Middle frontal gyrus (tissue), 1 donor: ENCODE results near the gene DTWD1.
A peak's percentile ranks its signal among the peaks of the same experiment; 100 is the strongest.
"Not testable (repeated sequence)": the region's sequence is repeated elsewhere in the genome, so short reads cannot be mapped to it uniquely, and the experiment has no call there.

Experiments used
- DNase-seq: peaks from one replicate; pipeline ENCODE4 v3.0.0-alpha.2; 2015; ENCODE audit warnings: low spot score; ENCODE audit errors: extremely low spot score

Gene DTWD1, protein sequence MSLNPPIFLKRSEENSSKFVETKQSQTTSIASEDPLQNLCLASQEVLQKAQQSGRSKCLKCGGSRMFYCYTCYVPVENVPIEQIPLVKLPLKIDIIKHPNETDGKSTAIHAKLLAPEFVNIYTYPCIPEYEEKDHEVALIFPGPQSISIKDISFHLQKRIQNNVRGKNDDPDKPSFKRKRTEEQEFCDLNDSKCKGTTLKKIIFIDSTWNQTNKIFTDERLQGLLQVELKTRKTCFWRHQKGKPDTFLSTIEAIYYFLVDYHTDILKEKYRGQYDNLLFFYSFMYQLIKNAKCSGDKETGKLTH

DNA sequence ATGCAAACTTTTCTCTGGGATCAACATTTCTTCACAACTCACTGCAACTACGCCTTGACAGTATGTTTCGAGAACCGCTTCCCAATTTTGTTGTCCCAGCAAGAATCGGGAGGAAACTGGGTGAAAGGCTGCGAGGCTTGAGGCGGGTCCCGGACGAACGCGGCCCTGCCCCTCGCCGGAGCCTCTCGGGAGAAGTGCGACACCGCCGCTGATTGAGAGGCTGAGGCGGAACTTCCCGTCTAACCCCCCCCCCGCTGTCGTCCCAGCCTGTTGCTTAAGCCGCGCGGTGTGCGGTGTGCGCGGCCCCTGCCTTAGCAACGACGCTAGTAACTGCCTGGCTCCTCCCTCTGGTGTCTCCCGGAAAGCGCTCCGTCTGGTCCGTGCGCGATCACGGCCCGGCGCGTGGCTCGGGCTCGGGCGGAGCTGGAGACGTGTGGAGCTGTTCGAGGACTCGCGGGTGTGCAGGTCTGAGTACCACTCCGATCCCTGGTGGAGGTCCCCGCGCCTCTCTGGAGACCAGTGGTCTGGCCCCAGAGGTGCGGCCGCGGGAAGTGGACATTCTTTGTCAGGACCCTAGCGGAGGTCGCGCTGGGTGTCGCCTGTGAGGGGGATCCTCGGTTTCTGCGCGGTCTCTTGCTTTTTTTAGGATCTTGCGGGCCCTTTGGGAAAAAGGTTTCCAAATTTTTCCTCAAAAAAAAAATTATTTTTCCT, at the start of gene DTWD1, which contains the start of gene FAM227B:
Gene DTWD1 (plus strand): TSS at position 391 of the 711 bp plus-strand sequence. CDS start 4,120 bp downstream, outside the sequence.
Gene FAM227B (minus strand): TSS at position 161 of the 711 bp plus-strand sequence. CDS start 5,647 bp downstream, outside the sequence.
- DNase-seq, result peak; percentile 90

DNA sequence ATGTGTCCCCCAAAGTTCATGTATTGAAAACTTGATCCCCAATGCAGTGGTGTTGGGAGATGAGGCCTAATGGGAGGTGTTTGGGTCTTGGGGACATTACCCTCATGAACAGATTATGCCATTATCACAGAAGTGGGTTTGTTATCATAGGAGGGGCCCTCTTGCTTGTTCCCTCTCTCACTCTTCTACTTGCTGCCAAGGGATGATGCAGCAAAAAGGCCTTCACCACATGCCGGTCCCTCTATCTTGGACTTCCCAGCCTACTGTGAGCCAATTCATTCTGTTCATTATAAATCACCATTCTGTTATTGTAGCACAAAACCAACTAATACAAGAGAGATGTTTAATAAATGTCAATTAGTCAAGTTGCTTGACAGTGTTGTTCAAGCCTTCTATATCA, 47.4 kb upstream of the DTWD1 start:
- DNase-seq, result no peak

DNA sequence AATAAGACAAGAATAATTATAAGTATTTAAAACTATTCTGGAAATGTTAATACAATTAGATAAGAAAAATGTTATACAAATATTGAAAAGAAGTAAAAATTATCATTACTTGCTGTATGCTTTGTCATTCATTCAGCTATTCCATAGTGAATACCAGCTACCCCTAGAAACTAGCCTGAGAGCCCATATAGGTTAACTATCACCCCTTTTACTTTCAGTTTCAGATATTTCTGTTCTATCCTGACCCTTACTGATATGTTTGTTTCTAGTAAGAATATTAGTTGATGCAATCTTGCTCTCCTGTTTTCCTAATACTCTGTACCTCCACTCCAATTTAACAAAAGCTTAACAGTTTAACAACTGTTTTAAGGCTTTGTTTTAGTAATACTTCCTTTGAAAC, 31.8 kb upstream of the DTWD1 start:
- DNase-seq, result no peak

DNA sequence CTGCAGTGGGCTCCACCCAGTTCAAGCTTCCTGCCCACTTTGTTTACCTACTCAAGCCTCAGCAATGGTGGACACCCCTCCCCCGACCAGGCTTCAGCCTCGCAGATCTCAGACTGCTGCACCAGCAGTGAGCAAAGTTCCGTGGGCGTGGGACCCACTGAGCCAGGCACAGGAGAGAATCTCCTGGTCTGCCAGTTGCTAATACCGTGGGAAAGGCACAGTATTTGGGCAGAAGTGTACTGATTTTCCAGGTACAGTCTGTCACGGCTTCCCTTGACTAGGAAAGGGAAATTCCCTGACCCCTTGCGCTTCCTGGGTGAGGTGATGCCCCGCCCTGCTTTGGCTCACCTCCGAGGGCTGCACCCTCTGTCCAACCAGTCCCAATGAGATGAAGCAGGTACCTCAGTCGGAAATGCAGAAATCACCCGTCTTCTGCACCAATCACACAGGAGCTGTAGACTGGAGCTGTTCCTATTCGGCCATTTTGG, 28.0 kb upstream of the DTWD1 start:
- not testable (repeated sequence) for DNase-seq

DNA sequence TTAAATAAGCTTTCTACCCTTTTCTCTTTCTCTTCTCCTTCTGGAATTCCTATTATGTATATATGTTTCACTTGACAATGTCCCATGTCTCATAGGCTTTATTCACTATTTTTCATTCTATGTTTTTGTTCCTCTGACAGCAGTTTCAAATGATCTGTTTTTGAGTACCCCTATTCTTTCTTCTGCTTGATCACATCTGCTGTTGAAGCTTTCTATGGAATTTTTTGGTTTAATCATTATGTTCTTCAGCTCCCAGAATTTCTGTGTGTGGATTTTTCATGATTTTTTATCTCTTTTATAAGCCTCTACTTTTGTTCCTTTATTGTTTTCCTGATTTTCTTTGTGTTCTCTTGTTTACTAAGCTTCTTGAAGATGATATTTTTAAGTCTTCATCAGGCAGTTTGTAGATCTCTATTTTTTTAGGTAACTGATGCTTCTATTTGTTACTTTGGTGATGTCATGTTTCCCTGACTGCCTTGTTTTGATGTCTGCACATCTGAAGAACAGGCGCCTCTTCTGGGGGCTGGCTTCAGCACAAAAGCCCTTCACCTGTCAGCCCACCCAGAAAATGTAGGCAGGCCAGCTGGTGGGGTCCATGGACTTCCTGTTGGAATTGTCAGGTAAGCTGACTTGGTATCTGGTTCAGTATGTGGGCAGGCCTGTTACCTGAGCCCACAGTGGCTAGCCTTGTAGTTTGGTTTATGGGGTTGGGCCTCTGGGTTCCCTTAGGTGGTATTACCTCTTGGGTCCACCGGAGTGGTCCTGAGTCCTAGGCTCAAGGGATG, 16.0 kb upstream of the DTWD1 start:
- no peak for DNase-seq

DNA sequence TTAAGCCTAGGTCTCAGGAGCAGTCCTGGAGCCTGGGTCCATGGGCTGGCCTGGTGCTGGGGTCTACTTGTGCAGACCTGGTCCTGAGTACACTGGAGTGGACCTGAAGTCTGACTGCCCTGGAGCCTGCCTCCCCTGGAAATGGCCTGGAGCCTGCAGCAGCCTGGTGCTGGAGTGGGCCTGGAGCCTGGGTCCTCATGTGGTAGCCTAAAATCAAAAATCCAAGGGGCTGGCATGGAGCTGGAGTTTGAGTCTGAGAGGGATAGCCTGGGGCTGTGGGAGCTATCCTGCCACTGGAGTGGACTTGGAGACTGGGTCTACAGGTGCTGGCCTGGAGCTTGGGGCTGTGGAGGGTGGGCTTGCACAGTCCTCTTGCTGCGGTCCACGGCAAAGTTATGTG, 15.3 kb upstream of the DTWD1 start:
- no peak for DNase-seq

DNA sequence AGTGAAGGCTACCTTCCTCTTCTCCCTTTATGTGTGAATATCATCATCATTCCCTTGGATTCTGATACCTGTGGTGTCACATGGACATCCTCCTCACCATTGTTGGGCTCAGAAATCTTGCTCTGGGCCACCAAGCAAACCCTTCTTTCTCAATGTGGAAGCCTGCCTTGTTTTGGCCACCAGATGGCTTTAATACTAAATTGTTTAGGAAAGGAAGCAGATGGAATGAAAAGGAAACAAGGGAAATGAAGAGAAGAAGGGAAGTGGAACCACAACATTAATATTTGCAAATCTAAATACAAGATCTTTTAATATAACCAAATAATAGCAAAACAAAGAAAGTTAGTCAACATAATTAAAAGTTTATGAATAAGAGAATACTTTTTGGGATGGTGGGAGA, 14.3 kb upstream of the DTWD1 start:
- DNase-seq, result no peak

DNA sequence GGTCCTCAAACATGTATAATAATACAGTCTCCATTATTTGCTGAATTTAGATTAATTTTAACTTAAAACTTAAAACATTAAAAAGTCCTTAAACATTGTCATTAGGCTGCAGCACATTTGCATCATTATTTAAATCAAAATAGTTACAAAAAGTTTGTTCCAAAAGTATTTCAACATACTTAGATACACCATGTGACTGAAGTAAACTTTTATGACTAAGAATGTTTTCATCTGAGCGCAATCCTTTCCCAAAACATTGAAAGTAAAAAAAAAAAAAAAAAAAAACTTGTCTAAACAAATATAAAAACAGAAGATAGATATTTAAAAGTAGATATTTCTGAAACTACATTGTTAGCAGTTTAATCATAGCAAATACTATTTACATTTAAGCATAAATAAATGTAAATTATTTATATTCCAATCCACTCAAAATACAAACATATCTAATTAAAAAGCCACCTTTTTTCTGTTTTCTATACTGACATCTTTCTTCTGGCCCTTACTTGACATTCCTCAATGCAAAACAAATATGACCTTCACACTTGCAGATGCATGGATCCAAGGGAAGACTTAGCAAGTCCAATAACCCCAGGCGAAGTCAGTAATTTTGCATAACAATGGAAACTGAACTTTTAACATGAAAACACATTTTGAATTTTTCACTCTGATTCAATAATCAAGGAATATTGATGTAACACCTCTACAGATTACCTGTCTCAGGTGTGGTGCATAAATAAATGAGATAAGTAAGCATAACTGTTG, 10.5 kb upstream of the DTWD1 start:
- DNase-seq, result no peak

DNA sequence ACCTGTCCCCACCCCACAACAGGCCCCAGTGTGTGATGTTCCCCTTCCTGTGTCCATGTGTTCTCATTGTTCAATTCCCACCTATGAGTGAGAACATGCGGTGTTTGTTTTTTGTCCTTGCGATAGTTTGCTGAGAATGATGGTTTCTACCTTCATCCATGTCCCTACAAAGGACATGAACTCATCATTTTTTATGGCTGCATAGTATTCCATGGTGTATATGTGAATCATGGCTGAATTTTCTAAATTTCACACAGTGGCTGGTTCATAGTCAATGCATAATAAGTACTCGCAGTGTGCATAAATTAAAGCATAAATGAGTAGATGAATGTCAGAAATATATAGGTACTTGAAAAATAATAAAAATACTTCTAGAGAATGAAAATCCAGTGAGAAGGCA, 8.6 kb upstream of the DTWD1 start:
- DNase-seq, result not testable (repeated sequence)

DNA sequence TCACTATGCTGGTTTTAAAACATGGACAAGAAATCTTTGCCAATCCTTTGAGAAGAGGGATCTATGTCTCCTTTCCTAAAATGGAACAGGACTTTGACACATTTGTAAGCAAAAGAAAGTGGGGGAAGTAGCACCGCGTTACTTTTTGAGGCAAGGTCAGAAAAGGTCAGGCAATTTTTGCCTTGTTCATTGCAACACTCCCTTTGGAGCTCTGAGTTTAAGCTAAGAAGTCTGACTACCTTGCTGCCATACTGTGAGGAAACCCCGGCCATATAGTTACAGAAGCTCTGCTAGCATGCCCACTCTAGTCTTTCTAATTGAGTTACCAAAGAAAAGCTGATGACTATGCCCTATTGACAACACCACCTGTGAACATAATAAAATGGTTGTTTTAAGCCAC, 1.6 kb upstream of the DTWD1 start:
- no peak for DNase-seq

DNA sequence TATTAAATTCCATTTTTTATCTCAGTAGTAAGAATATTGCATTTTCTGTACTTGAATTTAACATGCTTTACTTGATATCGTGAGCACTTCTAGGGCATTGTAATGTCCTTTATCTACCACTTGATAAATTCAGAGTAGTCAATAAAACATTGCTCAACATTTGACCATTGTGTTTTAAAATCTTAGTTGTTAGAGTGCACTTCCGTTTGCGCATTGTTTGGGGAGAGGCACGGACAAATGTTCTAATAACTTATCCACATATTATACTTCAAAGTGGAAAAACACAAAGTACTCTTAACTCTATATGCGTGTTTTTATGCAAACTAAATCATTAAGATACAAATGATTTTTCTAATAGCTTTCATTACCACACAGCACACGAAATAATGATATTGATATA, 649 bp upstream of the DTWD1 start:
- DNase-seq, result no peak

DNA sequence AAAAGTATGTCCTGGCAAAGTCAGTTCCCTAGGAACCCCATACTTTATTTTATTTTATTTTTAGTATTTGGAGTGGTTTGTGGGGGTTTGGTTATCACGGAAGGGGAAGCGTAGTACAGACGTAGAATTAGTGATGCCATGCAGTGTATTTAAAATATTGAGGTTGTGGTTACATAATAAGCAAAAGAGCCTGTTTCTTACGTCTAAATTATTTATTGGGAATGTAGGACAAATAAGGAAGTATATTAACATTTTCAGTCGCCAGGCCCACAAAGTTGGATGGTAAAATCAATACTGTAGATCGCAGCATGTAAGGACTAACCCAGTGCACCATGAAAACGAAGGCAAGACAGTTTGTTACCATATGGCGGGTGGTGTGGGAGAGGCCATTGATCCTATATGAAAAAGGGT, 558 bp downstream of the DTWD1 start:
- no peak for DNase-seq

DNA sequence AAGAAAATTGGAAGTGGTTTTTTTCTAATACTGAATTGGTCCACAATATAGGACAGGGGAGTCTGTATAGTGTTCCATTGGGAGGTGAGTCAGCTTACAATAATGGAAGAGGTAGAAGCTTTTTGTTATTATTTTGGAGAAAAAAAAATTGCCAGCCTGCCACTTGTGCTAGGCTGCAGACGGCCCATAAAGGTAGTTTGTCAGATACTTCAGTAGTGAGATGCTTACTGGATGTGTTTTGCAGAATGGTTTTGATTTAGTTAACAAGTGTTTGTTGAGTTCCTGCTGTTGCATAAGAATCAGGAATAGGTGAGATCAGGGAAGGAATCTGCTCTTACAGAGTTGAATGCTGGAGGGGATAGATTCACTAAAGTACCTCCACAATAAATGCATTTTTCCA, 1.0 kb downstream of the DTWD1 start:
- DNase-seq, result no peak

DNA sequence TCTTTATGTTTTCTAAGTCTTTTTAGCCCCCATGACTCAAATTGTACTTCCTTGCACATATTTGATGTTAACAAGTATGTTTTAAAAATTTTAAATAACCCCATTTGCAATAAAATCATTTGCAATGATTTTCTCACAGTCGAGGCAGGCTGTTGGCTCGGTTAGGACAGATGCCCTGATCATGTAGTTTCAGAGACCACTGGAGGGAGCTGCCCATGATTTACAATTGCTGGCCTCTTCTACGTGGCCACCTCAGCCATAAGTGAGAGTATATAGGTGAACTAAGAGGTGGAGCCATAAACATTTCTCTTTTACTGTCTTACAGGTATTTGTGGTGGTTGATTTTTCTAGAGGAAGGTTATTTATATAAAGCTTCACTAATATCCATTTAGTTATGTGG, 1.7 kb downstream of the DTWD1 start:
- DNase-seq, result no peak

DNA sequence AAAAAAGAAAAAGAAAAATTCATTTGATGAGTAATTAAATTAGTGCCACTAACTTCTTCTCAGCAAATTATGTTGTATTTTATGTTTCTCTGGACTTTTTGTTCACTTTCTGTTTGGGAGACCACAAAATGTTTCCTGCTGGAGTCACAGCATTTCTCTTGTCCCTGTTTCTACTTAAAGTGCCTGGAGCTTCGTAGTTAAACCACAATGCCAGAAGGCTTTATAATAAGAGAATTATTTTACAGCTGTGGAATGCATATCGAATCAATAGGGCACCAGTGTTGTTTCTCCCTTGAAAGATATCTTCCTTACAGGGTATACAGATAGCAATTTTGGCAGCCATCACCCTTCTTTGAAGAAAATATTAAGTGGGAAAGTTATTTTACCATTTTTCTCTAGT, 3.2 kb downstream of the DTWD1 start:
- no peak for DNase-seq

DNA sequence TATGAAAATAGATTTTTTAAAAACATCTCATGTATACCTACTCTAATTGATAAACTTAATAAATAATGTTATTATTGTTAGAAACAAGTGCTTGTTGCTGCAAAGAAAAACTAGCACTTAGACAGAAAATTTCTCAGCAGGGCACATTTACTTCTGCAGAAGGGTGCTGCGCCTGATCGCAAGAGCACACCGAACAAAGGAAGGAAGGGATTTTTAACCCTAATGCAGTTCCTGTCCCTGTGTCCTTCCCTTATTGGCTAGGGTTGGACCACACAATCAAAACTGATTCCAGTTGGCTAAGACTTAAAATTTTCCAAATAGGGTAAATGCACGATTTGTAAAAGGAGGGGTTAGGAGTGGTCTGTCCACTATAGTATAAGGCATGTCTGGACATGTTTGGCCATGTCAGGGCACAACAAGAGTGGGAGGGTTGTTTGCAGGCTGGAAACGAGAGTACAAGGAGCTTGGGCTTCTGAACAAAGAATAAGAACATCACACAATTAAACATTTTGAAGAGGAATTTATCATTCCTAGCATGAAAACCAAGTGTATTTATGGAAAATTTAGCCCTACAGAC, 4.7 kb downstream of the DTWD1 start:
- no peak for DNase-seq

DNA sequence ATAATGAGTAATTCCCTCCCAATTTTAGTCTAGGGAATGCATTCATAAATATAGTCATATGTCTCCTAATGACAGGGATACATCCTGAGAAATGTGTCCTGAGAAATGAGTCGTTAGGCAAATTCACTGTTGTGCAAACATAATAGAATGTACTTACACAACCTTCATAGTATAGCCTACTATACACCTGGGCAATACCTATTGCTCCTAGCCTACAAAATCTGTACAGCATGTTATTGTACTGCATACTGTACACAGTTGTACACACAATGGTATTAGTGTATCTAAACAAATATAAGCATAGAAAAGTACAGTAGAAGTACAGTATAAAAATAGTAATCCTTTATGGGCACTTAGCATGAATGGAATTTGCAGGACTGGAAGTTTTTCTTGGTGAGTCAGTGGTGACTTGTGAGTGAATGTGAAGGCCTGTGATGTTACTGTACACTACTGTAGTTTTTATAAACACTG, 6.6 kb downstream of the DTWD1 start:
- no peak for DNase-seq

DNA sequence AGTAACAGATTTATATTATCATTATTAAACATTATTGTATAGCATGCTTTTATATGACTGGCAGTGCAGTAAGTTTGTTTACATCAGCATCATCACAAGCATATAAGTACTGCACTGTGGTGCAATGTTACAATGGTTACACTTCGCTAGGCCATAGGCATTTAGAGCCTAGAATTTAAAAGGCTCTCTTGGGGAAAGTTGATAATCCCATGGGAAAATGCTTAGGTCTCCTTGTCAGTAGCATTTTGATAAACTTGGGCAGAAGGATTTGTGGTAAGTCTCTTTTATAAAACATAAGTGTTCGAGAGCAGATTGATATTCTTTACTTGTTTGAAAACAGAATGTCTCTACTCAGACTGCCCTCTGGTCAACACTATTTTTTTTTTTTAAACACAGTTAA, 7.5 kb downstream of the DTWD1 start:
- DNase-seq, result no peak

DNA sequence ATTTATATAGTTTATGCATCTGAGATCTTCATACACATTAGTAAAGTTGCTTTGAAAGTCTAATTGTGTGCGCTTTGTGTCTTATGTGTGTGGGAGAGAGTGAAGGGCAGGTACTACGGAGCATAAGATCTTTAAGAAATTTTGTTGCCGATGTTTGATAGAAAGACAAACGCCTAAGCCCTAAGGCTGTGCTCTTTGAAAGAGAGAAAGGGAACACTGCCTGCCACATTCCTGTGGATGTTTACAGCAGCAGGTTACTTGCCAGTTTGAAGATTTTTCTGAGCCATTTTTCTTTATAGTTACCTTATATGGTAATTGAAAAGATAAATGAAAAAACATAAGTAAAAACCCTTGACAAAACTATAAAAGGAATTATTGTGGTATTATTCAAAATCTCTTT, 17.0 kb downstream of the DTWD1 start:
- DNase-seq, result no peak

DNA sequence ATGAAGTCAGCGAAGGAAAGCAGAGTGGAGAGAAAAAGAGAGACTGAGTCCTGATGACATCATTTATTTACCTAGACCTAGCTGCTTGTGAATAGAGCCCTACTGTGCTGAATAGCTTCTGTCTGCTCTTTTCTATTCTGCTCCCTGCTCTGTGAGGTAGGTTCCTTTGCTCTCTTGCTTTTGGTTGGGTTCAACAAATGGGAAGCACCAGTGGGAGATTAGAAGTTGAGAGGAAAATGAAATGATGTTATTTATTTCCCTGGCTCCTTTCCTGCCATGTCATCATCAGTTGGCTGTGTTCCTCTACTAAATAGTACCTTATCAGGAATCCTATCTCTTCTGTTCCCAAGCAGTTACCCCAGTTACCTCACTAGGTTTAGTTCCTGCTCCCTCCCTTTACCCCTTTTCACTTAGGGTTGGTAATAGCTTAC, 23.5 kb downstream of the DTWD1 start:
- DNase-seq, result no peak

DNA sequence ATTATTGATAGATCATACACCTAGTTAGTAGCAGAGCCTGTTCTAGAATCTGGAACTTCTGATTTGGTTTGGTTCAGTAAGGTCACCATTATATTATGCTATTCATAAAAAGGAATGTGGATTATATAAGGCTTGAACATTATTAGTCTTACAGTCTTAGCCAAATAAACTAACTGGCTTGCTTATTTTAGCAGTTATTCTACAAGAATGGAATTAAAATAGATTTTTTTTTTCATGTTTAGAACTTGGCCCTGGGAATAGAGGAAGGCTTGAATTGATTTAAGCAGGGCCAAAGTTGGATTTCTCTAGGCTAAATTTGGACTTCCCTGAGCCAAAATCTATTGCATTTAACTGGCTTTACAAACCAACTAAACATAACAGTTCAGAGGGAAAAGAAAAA, 24.4 kb downstream of the DTWD1 start:
- DNase-seq, result no peak
